IPS DF 6.9 (cell line): ENCODE measurements around the gene KRTAP1-4.
"Not testable (repeated sequence)": the region's sequence is repeated elsewhere in the genome, so short reads cannot be mapped to it uniquely, and the experiment has no call there.

Experiments
- DNase-seq: peaks from one replicate; pipeline ENCODE4 v3.0.0-alpha.2; 2013; ENCODE audit warnings: low read depth, low spot score
- H3K27ac ChIP-seq: one replicate; pipeline ENCODE4 v1.5.1; 2013; ENCODE audit warnings: low read length, control low read depth
- H3K27me3 ChIP-seq: 2 replicates; pipeline ENCODE4 v1.6.1; 2013; ENCODE audit warnings: mild to moderate bottlenecking, low read length; ENCODE audit not compliant: control insufficient read depth, insufficient read depth
- H3K36me3 ChIP-seq: 2 replicates; pipeline ENCODE4 v1.6.1; 2013; ENCODE audit warnings: low read length; ENCODE audit not compliant: control insufficient read depth, insufficient read depth
- H3K4me1 ChIP-seq: 2 replicates; pipeline ENCODE4 v1.6.1; 2013; ENCODE audit warnings: low read length; ENCODE audit not compliant: control insufficient read depth, insufficient read depth
- H3K4me3 ChIP-seq: 2 replicates; pipeline ENCODE4 v1.5.1; 2013; ENCODE audit warnings: mild to moderate bottlenecking, low read length
- H3K9me3 ChIP-seq: 2 replicates; pipeline ENCODE4 v1.6.1; 2013; ENCODE audit warnings: low read length, inconsistent platforms; ENCODE audit not compliant: control insufficient read depth, insufficient read depth
- WGBS: extraction: QIAGEN DNeasy Blood & Tissue Kit; methylation state at CpG from one replicate; pipeline ENCODE4 v1.1.7; 2013; ENCODE audit warnings: mixed read lengths, missing lambda C conversion rate; ENCODE audit not compliant: insufficient read length, insufficient coverage; 5-methylcytosine and 5-hydroxymethylcytosine counted together

The KRTAP1-4 gene

GRCh38 chr17:41003926-41004325 lies 26.1 kb downstream of the KRTAP1-4 start:
- 100% methylated on average over 1 of the region's 4 CpGs for WGBS
- DNase-seq: no peak
- Histone ChIP-seq H3K27ac (no peak overlapping the region), H3K36me3 (no peaks in the 10 kb centered on the region), H3K4me1 (peaks cover 3% of the 10 kb centered on the region), H3K4me3 (no peak overlapping the region), H3K9me3 (no peaks in the 10 kb centered on the region), H3K27me3 (no peaks in the 10 kb centered on the region)

- no CpG with 5 or more reads among the region's 5 CpGs for WGBS
- Histone ChIP-seq H3K27me3 (no peaks in the 10 kb centered on the region), H3K36me3 (no peaks in the 10 kb centered on the region), H3K27ac (no peak overlapping the region), H3K4me3 (no peak overlapping the region), H3K4me1 (no peaks in the 10 kb centered on the region), H3K9me3 (no peaks in the 10 kb centered on the region)
- no peak for DNase-seq
Observed at GRCh38 chr17:41002814-41003213, 27.2 kb downstream of the KRTAP1-4 start.

DNA sequence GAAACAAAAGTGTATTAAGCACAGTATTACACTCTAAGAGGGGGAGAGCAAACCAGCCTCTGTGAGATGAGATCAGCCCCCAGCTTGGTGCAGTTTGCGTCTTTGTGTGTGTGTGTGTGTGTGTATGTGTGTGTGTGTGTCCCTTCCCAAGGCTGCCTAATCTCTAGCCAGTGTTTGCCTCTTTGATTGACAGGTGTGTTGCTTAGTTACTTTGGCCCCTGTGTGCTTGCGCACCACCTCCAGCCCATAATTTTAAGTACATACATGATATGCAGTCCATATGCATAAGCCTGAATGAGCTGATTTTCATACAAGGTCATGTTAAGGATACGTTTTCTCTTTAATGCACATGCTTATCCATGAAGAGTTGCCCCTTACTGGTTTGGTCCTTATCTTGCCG lies 28.2 kb downstream of the KRTAP1-4 start:
- no peaks in the 10 kb centered on the region for H3K4me1 ChIP-seq
- WGBS: no CpG with 5 or more reads among the region's 4 CpGs

GRCh38 chr17:40999563-40999962 lies 30.4 kb downstream of the KRTAP1-4 start, which contains the start of gene KRTAP3-2:
Gene KRTAP3-2, minus strand, starts transcription at chr17:40999906. Its CDS starts 53 bp downstream, at chr17:40999853.
- no CpG with 5 or more reads among the region's 6 CpGs for WGBS

More for the DNA sequence above, 28.2 kb downstream of the KRTAP1-4 start:
- no peak overlapping the region for H3K27ac ChIP-seq
- no peaks in the 10 kb centered on the region for H3K27me3 ChIP-seq
- DNase-seq: no peak
- H3K36me3 ChIP-seq: no peaks in the 10 kb centered on the region
- no peak overlapping the region for H3K4me3 ChIP-seq
- H3K9me3 ChIP-seq: no peaks in the 10 kb centered on the region

GRCh38 chr17:40997361-40997760 lies 32.6 kb downstream of the KRTAP1-4 start:
- DNase-seq: no peak
- no peaks in the 10 kb centered on the region; the same call in 1 of the 2 replicates for H3K4me1 ChIP-seq
- H3K27ac ChIP-seq: no peak overlapping the region
- no peaks in the 10 kb centered on the region for H3K36me3 ChIP-seq
- no peaks in the 10 kb centered on the region for H3K9me3 ChIP-seq
- H3K27me3 ChIP-seq: no peaks in the 10 kb centered on the region
- no peak overlapping the region for H3K4me3 ChIP-seq
- whole genome bisulfite sequencing: no CpG with 5 or more reads among the region's 2 CpGs

More at GRCh38 chr17:40999563-40999962, 30.4 kb downstream of the KRTAP1-4 start, which contains the start of gene KRTAP3-2:
- not testable (repeated sequence) for H3K36me3 ChIP-seq, H3K27ac ChIP-seq, H3K4me3 ChIP-seq, H3K27me3 ChIP-seq, H3K4me1 ChIP-seq, H3K9me3 ChIP-seq, DNase-seq

DNA sequence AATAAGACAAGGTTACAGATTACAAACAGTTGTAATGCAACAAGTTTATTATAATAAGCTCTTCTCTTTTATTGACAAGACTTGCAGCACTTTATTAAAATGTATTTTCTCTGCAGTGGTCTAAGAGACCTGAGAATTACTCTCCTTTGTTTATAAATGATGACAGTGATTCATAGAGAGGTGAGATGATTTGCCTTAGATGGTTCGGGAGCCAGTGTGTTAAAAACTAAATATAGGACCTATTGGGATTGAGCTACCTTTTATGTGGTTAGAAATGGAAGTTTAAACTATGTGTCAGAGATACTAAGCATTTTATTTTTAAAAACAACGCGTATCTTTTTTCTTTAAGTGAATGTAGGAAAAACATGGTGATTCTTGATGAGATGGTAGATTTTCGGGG lies 33.2 kb downstream of the KRTAP1-4 start:
- Histone ChIP-seq H3K27me3 (no peaks in the 10 kb centered on the region), H3K4me3 (no peak overlapping the region), H3K4me1 (no peaks in the 10 kb centered on the region; the same call in 1 of the 2 replicates), H3K36me3 (no peaks in the 10 kb centered on the region), H3K9me3 (no peaks in the 10 kb centered on the region), H3K27ac (no peak overlapping the region)
- DNase-seq: no peak
- no CpG with 5 or more reads among the region's 4 CpGs for WGBS

DNA sequence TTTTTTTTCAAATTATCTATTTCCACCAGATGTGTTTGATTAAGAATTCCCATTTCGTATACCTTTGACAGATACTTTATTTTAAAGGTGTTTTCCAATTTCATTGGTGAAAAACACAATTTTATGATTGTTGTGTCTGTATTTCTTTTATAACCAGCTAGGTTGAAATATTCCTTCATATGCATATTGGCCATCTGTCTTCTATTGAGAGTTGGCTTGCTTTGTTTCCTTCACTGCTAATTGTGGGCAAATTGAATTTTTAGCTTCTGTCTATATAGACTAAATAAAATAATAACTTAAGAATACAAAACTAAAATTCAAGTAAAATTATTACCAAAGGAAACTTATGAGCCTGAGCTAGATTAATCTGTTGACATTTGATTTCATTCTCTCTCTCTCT lies 34.9 kb downstream of the KRTAP1-4 start:
- H3K9me3 ChIP-seq: no peaks in the 10 kb centered on the region
- H3K36me3 ChIP-seq: no peaks in the 10 kb centered on the region
- no peak overlapping the region for H3K4me3 ChIP-seq
- H3K4me1 ChIP-seq: no peaks in the 10 kb centered on the region; the same call in 1 of the 2 replicates
- no peak overlapping the region for H3K27ac ChIP-seq
- no peaks in the 10 kb centered on the region for H3K27me3 ChIP-seq
- no CpG with 5 or more reads among the region's 1 CpG for WGBS
- no peak for DNase-seq

- H3K27me3 ChIP-seq: no peaks in the 10 kb centered on the region
- no peaks in the 10 kb centered on the region; the same call in 1 of the 2 replicates for H3K4me1 ChIP-seq
- no peak within 1 kb of the TSS for H3K27ac ChIP-seq
- DNase-seq: no peak
- H3K4me3 ChIP-seq: no peak within 1 kb of the TSS
- no CpG with 5 or more reads among the region's 4 CpGs for WGBS
- H3K9me3 ChIP-seq: no peaks in the 10 kb centered on the region
- no peaks in the 10 kb centered on the region for H3K36me3 ChIP-seq
Observed at GRCh38 chr17:40993839-40994238, 36.2 kb downstream of the KRTAP1-4 start, which contains the start of gene KRTAP3-3. Gene KRTAP3-3, minus strand, starts transcription at chr17:40994164. Its CDS starts 67 bp downstream, at chr17:40994097.

- Histone ChIP-seq H3K4me1 (no peaks in the 10 kb centered on the region; the same call in 1 of the 2 replicates), H3K36me3 (no peaks in the 10 kb centered on the region), H3K4me3 (no peak overlapping the region), H3K27me3 (no peaks in the 10 kb centered on the region), H3K27ac (no peak overlapping the region), H3K9me3 (no peaks in the 10 kb centered on the region)
- DNase-seq: no peak
- no CpG with 5 or more reads among the region's 2 CpGs for WGBS
Observed at GRCh38 chr17:40993084-40993483, 36.9 kb downstream of the KRTAP1-4 start.

- no peak for DNase-seq
- H3K4me3 ChIP-seq: no peak overlapping the region
- no peaks in the 10 kb centered on the region for H3K36me3 ChIP-seq
- H3K27me3 ChIP-seq: no peaks in the 10 kb centered on the region
- WGBS: no CpG with 5 or more reads among the region's 3 CpGs
- H3K4me1 ChIP-seq: no peaks in the 10 kb centered on the region; the same call in 1 of the 2 replicates
- no peak overlapping the region for H3K27ac ChIP-seq
- no peaks in the 10 kb centered on the region for H3K9me3 ChIP-seq
Observed at GRCh38 chr17:40992666-40993065, 37.3 kb downstream of the KRTAP1-4 start.

DNA sequence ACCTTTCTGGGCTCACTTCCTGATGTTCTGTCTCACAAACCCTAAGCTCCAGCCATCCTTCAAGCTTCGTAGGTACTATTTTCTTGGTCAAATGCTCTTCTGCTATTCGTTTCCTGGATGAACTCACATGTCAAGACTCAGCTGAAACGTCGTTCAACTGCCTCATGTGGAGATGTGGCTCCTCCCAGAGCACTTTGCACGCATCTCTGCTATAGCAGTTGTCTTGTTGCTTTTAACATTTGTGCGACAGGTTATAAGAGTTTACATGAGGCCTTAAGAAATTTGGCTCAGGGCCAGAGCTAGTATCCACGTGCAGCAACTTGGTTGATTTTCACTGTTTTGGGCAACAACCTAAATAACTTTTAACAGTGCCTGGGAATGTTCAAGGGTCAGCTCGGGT lies 43.1 kb downstream of the KRTAP1-4 start:
- no peak for DNase-seq
- H3K36me3 ChIP-seq: no peaks in the 10 kb centered on the region
- no peaks in the 10 kb centered on the region for H3K9me3 ChIP-seq
- no peak overlapping the region for H3K27ac ChIP-seq
- H3K27me3 ChIP-seq: no peaks in the 10 kb centered on the region
- no peak overlapping the region for H3K4me3 ChIP-seq
- no peaks in the 10 kb centered on the region for H3K4me1 ChIP-seq
- WGBS: no CpG with 5 or more reads among the region's 8 CpGs
